Measurements from ENCODE around the gene MED13. TPM values are rescaled to one million over a fixed set of nuclear protein-coding genes. Genes with fewer than 3 reads are reported as not detected.

The MED13 gene
- total RNA-seq, 1 donor from 2014 or later, result 23.7 TPM

- no peak for DNase-seq (ENCODE audit: low read depth)
- no peak for TF ChIP-seq CTCF (IDR thresholded peaks at IDR 0.05; ENCODE audit: insufficient read depth, low read length, severe bottlenecking)
- no peak for FAIRE-seq
- Histone ChIP-seq H3K27me3 (ENCODE audit: control insufficient read depth, insufficient read depth, low read length) (no peaks in the 10 kb centered on the region), H3K4me3 (ENCODE audit: low read depth, low read length) (no peak overlapping the region), H3K36me3 (ENCODE audit: control insufficient read depth, insufficient read depth, low read length) (peaks cover 11% of the 10 kb centered on the region)
Measured at GRCh38 chr17:61984821-61985220, 80.3 kb downstream of the MED13 start.

- TF ChIP-seq CTCF (IDR thresholded peaks at IDR 0.05; ENCODE audit: insufficient read depth, low read length, severe bottlenecking), result no peak
- no peaks in the 10 kb centered on the region for H3K27me3 ChIP-seq (ENCODE audit: control insufficient read depth, insufficient read depth, low read length)
- DNase-seq (ENCODE audit: low read depth) (peak; percentile 21), FAIRE-seq (no peak)
- H3K4me3 ChIP-seq (ENCODE audit: low read depth, low read length), result no peak overlapping the region
- H3K36me3 ChIP-seq (ENCODE audit: control insufficient read depth, insufficient read depth, low read length), result peaks cover 9% of the 10 kb centered on the region
Measured at GRCh38 chr17:61981323-61981722, 83.8 kb downstream of the MED13 start.

- no peak for FAIRE-seq
- no peak for TF ChIP-seq CTCF (IDR thresholded peaks at IDR 0.05; ENCODE audit: insufficient read depth, low read length, severe bottlenecking)
- DNase-seq (ENCODE audit: low read depth), result no peak
- no peak overlapping the region for H3K4me3 ChIP-seq (ENCODE audit: low read depth, low read length)
- no peaks in the 10 kb centered on the region for H3K27me3 ChIP-seq (ENCODE audit: control insufficient read depth, insufficient read depth, low read length)
- H3K36me3 ChIP-seq (ENCODE audit: control insufficient read depth, insufficient read depth, low read length), result peaks cover 9% of the 10 kb centered on the region
Measured at GRCh38 chr17:61980535-61980934, 84.5 kb downstream of the MED13 start.

GRCh38 chr17:61974115-61974514 is 91.0 kb downstream of the MED13 start:
- no peak for TF ChIP-seq CTCF (IDR thresholded peaks at IDR 0.05; ENCODE audit: insufficient read depth, low read length, severe bottlenecking)
- H3K27me3 ChIP-seq (ENCODE audit: control insufficient read depth, insufficient read depth, low read length), result no peaks in the 10 kb centered on the region
- H3K4me3 ChIP-seq (ENCODE audit: low read depth, low read length), result no peak overlapping the region
- DNase-seq (ENCODE audit: low read depth) (no peak), FAIRE-seq (no peak)
- H3K36me3 ChIP-seq (ENCODE audit: control insufficient read depth, insufficient read depth, low read length), result peaks cover 2% of the 10 kb centered on the region

GRCh38 chr17:61972311-61972710 is 92.8 kb downstream of the MED13 start:
- no peak for DNase-seq (ENCODE audit: low read depth)
- H3K27me3 ChIP-seq (ENCODE audit: control insufficient read depth, insufficient read depth, low read length), result no peaks in the 10 kb centered on the region
- peaks cover 2% of the 10 kb centered on the region for H3K36me3 ChIP-seq (ENCODE audit: control insufficient read depth, insufficient read depth, low read length)
- no peak for TF ChIP-seq CTCF (IDR thresholded peaks at IDR 0.05; ENCODE audit: insufficient read depth, low read length, severe bottlenecking)
- FAIRE-seq, result no peak
- H3K4me3 ChIP-seq (ENCODE audit: low read depth, low read length), result no peak overlapping the region

- DNase-seq (ENCODE audit: low read depth) (no peak), FAIRE-seq (no peak)
- Histone ChIP-seq H3K36me3 (ENCODE audit: control insufficient read depth, insufficient read depth, low read length) (peaks cover 6% of the 10 kb centered on the region), H3K4me3 (ENCODE audit: low read depth, low read length) (no peak overlapping the region), H3K27me3 (ENCODE audit: control insufficient read depth, insufficient read depth, low read length) (no peaks in the 10 kb centered on the region)
- no peak for TF ChIP-seq CTCF (IDR thresholded peaks at IDR 0.05; ENCODE audit: insufficient read depth, low read length, severe bottlenecking)
Measured at GRCh38 chr17:61970030-61970429, 95.0 kb downstream of the MED13 start.
